ENCODE results near the gene DNAJC17. TPM values are rescaled to one million over a fixed set of nuclear protein-coding genes. Genes with fewer than 3 reads are reported as not detected.

DNAJC17 gene
- polyA plus RNA-seq, 1 experiment, result 25.8 TPM

DNA sequence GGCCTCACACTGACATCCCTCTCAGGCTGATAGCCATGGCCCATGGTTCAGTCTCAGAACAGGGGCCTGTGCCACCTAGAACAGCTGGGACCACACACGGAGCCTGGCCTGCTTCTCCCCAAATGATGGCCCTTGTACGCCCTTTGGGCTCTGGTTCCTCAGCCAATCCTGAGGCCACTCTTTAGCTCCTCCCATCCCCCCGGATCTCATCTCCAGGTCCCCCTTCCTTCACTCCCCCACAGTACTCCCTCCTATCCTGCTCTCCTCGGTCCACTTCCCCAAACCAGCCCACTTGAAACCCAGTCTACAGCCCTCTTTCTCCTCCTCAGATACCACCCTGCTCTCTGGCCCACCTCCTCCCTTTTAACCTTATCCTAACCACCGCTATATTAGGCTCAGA, 18.2 kb downstream of the DNAJC17 start:
- ChIA-PET CTCF (interaction anchor here (0.7 kb wide), 1 partner anchor 68 kb away, joined by 3 read pairs; no protein-coding TSS in a partner anchor), POLR2A (no interaction called here)
- no peaks in the 10 kb centered on the region for H3K27me3 ChIP-seq (ENCODE audit: control insufficient read depth, insufficient read depth, low read length)
- no peak overlapping the region for H3K4me3 ChIP-seq (ENCODE audit: low read depth, low read length)
- no peaks in the 10 kb centered on the region for H3K9me3 ChIP-seq (ENCODE audit: control insufficient read depth, insufficient read depth, low read length)
- TF ChIP-seq, protein P1, sequence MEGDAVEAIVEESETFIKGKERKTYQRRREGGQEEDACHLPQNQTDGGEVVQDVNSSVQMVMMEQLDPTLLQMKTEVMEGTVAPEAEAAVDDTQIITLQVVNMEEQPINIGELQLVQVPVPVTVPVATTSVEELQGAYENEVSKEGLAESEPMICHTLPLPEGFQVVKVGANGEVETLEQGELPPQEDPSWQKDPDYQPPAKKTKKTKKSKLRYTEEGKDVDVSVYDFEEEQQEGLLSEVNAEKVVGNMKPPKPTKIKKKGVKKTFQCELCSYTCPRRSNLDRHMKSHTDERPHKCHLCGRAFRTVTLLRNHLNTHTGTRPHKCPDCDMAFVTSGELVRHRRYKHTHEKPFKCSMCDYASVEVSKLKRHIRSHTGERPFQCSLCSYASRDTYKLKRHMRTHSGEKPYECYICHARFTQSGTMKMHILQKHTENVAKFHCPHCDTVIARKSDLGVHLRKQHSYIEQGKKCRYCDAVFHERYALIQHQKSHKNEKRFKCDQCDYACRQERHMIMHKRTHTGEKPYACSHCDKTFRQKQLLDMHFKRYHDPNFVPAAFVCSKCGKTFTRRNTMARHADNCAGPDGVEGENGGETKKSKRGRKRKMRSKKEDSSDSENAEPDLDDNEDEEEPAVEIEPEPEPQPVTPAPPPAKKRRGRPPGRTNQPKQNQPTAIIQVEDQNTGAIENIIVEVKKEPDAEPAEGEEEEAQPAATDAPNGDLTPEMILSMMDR (IDR thresholded peaks at IDR 0.05; ENCODE audit: low read depth, low read length), result no peak
- H3K27ac ChIP-seq (ENCODE audit: low read depth, low read length), result no peak overlapping the region
- DNase-seq (ENCODE audit: low read depth, low spot score), result no peak

DNA sequence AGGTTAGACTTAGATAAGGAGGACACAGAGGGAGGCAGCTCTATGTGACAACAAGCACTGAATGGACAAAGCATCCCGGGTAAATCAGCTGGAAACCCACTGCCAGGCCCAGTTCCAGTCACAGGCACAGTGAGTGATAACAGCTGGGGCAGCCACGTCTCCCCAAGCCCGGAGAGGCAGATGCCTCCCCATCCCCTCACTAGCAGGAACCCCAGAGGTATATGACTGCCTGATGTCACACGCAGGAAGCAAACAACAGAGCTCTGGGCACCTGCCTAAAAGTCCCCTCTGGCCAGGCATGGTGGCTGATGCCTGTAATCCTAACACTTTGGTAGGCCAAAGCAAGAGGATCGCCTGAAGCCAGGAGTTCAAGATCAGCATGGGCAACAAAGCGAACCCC, 19.3 kb downstream of the DNAJC17 start:
- H3K27ac ChIP-seq (ENCODE audit: low read depth, low read length), result no peak overlapping the region
- H3K4me3 ChIP-seq (ENCODE audit: low read depth, low read length), result no peak overlapping the region
- DNase-seq (ENCODE audit: low read depth, low spot score), result no peak
- H3K27me3 ChIP-seq (ENCODE audit: control insufficient read depth, insufficient read depth, low read length), result no peaks in the 10 kb centered on the region
- TF ChIP-seq, protein P1 (IDR thresholded peaks at IDR 0.05; ENCODE audit: low read depth, low read length), result no peak
- POLR2A ChIA-PET, result no interaction called here
- CTCF ChIA-PET, result no interaction called here
- H3K9me3 ChIP-seq (ENCODE audit: control insufficient read depth, insufficient read depth, low read length), result no peaks in the 10 kb centered on the region

DNA sequence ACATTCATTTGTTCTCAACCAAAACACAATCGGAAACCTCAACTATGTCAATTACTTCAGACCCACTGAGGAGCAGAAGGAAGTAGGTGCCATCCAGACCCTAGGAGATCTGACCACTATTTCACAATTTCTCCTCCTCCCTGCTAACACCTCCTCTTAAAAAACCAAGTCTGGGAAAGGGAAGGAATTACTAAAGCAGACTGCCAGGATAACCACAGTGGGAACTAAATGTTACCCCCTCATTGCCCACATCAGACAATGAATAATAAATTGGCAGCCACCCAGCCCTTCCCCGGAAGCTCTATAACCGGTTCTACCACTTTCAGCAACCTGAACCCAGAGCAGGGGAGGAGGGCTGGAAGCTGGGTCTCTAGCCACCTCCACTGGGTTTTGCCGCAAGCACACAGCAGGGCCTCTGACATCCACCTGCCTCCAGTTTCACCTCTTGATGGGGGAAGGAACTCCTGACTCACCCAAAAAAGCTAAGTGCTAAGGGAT, 19.9 kb downstream of the DNAJC17 start:
- TF ChIP-seq, protein P1 (IDR thresholded peaks at IDR 0.05; ENCODE audit: low read depth, low read length), result no peak
- POLR2A ChIA-PET, result interaction anchor here (1.1 kb wide), 1 partner anchor 23 kb away, joined by 4 read pairs; the partner anchor contains the start of gene GCHFR
- CTCF ChIA-PET, result interaction anchor here (1.2 kb wide), 1 partner anchor 105 kb away, joined by 3 read pairs; no protein-coding TSS in a partner anchor
- no peaks in the 10 kb centered on the region for H3K9me3 ChIP-seq (ENCODE audit: control insufficient read depth, insufficient read depth, low read length)
- no peaks in the 10 kb centered on the region for H3K27me3 ChIP-seq (ENCODE audit: control insufficient read depth, insufficient read depth, low read length)
- H3K27ac ChIP-seq (ENCODE audit: low read depth, low read length), result no peak overlapping the region
- no peak for DNase-seq (ENCODE audit: low read depth, low spot score)
- H3K4me3 ChIP-seq (ENCODE audit: low read depth, low read length), result no peak overlapping the region

DNA sequence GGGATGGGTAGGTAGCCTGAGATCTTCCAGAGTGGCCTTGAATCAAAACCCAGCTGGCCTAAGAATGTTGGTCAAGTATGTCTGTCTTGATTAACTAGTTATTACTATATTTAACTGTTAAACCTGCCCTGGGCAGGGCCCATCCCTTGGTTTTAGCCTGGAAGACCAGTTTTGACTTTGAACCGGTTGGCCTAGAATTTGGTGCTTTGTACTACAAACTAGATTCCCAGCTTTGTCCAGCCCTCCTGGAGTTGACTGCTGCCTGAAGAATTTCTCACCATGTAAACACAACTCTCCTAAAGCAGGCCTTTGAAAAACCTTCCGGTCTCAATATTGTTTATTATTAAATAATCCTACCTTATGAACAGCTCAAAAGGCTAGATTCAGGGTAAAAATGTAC, 21.5 kb downstream of the DNAJC17 start:
- Histone ChIP-seq H3K27ac (ENCODE audit: low read depth, low read length) (no peak overlapping the region), H3K27me3 (ENCODE audit: control insufficient read depth, insufficient read depth, low read length) (no peaks in the 10 kb centered on the region), H3K9me3 (ENCODE audit: control insufficient read depth, insufficient read depth, low read length) (no peaks in the 10 kb centered on the region), H3K4me3 (ENCODE audit: low read depth, low read length) (no peak overlapping the region)
- DNase-seq (ENCODE audit: low read depth, low spot score), result no peak
- ChIA-PET POLR2A (no interaction called here), CTCF (interaction anchor here (0.8 kb wide), 1 partner anchor 9 kb away, joined by 3 read pairs; no protein-coding TSS in a partner anchor)
- TF ChIP-seq, protein P1 (IDR thresholded peaks at IDR 0.05; ENCODE audit: low read depth, low read length), result no peak

DNA sequence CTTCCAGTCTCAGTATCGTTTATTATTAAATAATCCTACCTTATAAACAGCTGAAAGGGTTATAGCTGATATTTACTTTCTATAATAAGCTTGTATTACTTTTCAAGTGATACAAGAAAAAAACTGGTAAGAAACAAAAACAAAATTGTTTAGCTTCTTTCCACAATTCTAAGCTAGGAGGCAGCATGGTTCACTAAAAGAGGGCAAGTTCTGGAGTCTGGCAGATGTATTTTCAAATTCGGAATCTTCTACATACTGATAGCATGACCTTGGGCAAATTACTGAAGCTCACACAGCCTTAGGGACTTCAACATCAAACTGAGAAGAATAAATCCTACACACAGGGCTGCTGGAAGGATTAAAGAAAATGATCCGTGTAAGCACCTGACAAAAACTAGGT, 22.1 kb downstream of the DNAJC17 start:
- H3K27ac ChIP-seq (ENCODE audit: low read depth, low read length), result no peak overlapping the region
- H3K4me3 ChIP-seq (ENCODE audit: low read depth, low read length), result no peak overlapping the region
- no peak for DNase-seq (ENCODE audit: low read depth, low spot score)
- H3K9me3 ChIP-seq (ENCODE audit: control insufficient read depth, insufficient read depth, low read length), result no peaks in the 10 kb centered on the region
- H3K27me3 ChIP-seq (ENCODE audit: control insufficient read depth, insufficient read depth, low read length), result no peaks in the 10 kb centered on the region
- POLR2A ChIA-PET, result no interaction called here
- TF ChIP-seq, protein P1 (IDR thresholded peaks at IDR 0.05; ENCODE audit: low read depth, low read length), result no peak
- CTCF ChIA-PET, result interaction anchor here (0.8 to 1.8 kb wide), 4 partner anchors 8 to 110 kb away, joined by 3 to 8 read pairs (median 3); partner anchors contain the start of gene VPS18
